Activated CD4-positive, alpha-beta T cell treated with anti-CD3 and anti-CD28 coated beads, Interleukin-2, amount 50 U/mL, for 4 hours (primary cell): ENCODE measurements around the gene PCDHGA2.
"Not testable (repeated sequence)": the region's sequence is repeated elsewhere in the genome, so short reads cannot be mapped to it uniquely, and the experiment has no call there.

Experiments
- DNase-seq, 2 experiments: peaks; one replicate each; pipeline ENCODE4 v3.0.0-alpha.2; 2020

The PCDHGA2 gene

GRCh38 chr5:141338538-141339306 lies at the start of gene PCDHGA2:
Gene PCDHGA2 (plus strand): TSS chr5:141338760.
- no peak for DNase-seq

- DNase-seq = no peak
Measured at GRCh38 chr5:141298376-141298775, 40.2 kb upstream of the PCDHGA2 start.

- DNase-seq = no peak
Measured at GRCh38 chr5:141303756-141304155, 34.8 kb upstream of the PCDHGA2 start, which contains the start of gene SLC25A2. Gene SLC25A2 (minus strand): TSS chr5:141304049. CDS start chr5:141303865, 184 bp downstream.

GRCh38 chr5:141306630-141307029 lies 31.9 kb upstream of the PCDHGA2 start:
- DNase-seq = no peak

GRCh38 chr5:141313711-141314110 lies 24.8 kb upstream of the PCDHGA2 start:
- no peak for DNase-seq

- not testable (repeated sequence) for DNase-seq
Measured at GRCh38 chr5:141316963-141317362, 21.6 kb upstream of the PCDHGA2 start.

- DNase-seq = no peak
Measured at GRCh38 chr5:141319202-141319601, 19.4 kb upstream of the PCDHGA2 start.

GRCh38 chr5:141319699-141320098 lies 18.9 kb upstream of the PCDHGA2 start:
- no peak for DNase-seq

- DNase-seq = peak; percentile 89
Measured at GRCh38 chr5:141320225-141321169, 18.1 kb upstream of the PCDHGA2 start, which contains the start of gene TAF7. Gene TAF7 (minus strand): TSS chr5:141320784. CDS start chr5:141320044, 740 bp downstream.

GRCh38 chr5:141322261-141322660 lies 16.3 kb upstream of the PCDHGA2 start:
- no peak for DNase-seq

- peak; percentile 60 to 64 for DNase-seq
Measured at GRCh38 chr5:141326088-141326854, 12.3 kb upstream of the PCDHGA2 start.

- no peak for DNase-seq
Measured at GRCh38 chr5:141328231-141328630, 10.3 kb upstream of the PCDHGA2 start.

- peak; percentile 16 to 20 for DNase-seq
Measured at GRCh38 chr5:141330299-141331080, 8.1 kb upstream of the PCDHGA2 start, which contains the start of gene PCDHGA1. Gene PCDHGA1 (plus strand): TSS chr5:141330514.

- DNase-seq = not testable (repeated sequence)
Measured at GRCh38 chr5:141332571-141332970, 6.0 kb upstream of the PCDHGA2 start.

- DNase-seq = not testable (repeated sequence)
Measured at GRCh38 chr5:141340781-141341354, 2.3 kb downstream of the PCDHGA2 start.

GRCh38 chr5:141342773-141343172 lies 4.2 kb downstream of the PCDHGA2 start:
- no peak for DNase-seq

GRCh38 chr5:141343242-141343952 lies 4.8 kb downstream of the PCDHGA2 start, which contains the start of gene PCDHGA3:
Gene PCDHGA3 (plus strand): TSS chr5:141343829. CDS start chr5:141344034, 205 bp downstream.
- no peak for DNase-seq

GRCh38 chr5:141343953-141344463 lies 5.4 kb downstream of the PCDHGA2 start:
- DNase-seq = no peak

GRCh38 chr5:141345327-141345726 lies 6.8 kb downstream of the PCDHGA2 start:
- DNase-seq = no peak

GRCh38 chr5:141346017-141346416 lies 7.5 kb downstream of the PCDHGA2 start:
- DNase-seq = not testable (repeated sequence)
